SW 1271 (cell line): ENCODE measurements around the gene EFCAB8.
A peak's percentile ranks its signal among the peaks of the same experiment; 100 is the strongest.
"Not testable (repeated sequence)": the region's sequence is repeated elsewhere in the genome, so short reads cannot be mapped to it uniquely, and the experiment has no call there.

Experiments used
- DNase-seq, 2 experiments: peaks; one replicate each; lab custom pipeline; 2025; lab: John Stamatoyannopoulos, UW

The EFCAB8 gene

GRCh38 chr20:32909896-32910571, 51.3 kb downstream of the EFCAB8 start:
- DNase-seq, result no peak

- DNase-seq, result no peak
Observed at GRCh38 chr20:32911355-32911754, 52.6 kb downstream of the EFCAB8 start.

GRCh38 chr20:32912688-32913087, 54.0 kb downstream of the EFCAB8 start:
- DNase-seq, result no peak

GRCh38 chr20:32914031-32914430, 55.3 kb downstream of the EFCAB8 start:
- DNase-seq, result no peak

- no peak for DNase-seq
Observed at GRCh38 chr20:32917191-32917950, 58.6 kb downstream of the EFCAB8 start.

DNA sequence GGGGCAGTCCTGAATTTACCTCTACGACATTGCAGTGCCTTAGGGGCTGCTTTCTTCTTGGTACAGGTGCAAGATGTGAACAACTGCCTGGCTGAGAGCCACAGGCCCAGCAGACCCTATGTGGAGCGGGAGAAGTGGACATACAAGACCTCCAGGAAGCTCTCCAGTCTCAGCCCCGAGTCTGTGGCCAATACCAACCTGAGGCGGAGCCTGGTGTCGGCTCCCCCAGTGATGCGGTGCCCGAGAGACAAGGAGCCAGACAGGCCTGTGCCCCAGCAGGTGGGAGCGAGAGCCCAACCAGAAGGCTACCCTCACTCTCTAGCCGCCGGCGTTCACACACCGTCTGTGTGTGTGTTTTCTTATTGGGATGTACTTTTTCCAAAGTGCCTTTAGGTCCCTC, 59.6 kb downstream of the EFCAB8 start:
- no peak for DNase-seq

- no peak for DNase-seq
Observed at GRCh38 chr20:32918751-32919150, 60.0 kb downstream of the EFCAB8 start.

DNA sequence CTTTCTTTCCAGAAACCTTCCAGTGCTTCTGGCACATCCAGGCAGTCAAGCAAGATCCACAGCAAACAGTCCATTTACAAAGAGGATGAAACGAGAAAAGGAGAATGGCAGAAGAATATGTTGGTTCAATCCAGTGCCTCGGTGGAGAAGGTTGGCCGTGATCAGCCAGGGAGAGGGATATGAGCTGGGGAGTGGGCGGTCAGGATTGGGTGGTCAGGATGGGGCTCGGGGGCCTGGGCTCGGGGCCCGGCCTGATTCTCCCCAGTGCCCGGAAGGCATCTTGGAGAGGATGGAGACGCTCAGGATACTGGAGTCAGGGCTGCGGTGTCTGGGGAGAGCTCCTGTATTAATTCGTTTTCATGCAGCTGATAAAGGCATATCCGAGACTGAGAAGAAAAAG, 61.3 kb downstream of the EFCAB8 start:
- DNase-seq, result no peak

- DNase-seq, result no peak
Observed at GRCh38 chr20:32920530-32921298, 62.0 kb downstream of the EFCAB8 start.

DNA sequence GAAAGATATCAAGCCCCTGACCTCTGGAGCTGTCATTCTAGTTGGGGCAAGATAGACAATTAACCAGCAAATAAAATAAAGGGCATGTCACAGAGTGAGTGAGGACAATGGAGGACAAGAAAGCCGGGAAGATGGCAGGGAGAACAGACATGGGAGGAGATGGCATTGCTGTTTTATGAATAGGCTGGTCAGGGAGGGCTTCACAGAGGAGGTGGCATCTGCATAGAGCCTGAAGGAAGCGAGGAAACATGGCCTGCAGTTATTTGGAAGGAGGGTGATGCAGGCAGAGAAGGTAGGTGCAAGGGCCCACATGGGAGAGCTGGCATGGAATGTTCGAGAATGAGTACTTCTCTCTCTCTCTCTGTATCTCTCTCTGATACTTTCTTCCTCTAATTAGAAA, 63.7 kb downstream of the EFCAB8 start:
- no peak for DNase-seq

GRCh38 chr20:32924781-32925180, 66.1 kb downstream of the EFCAB8 start:
- no peak for DNase-seq

GRCh38 chr20:32925481-32926196, 66.9 kb downstream of the EFCAB8 start:
- DNase-seq, result no peak

GRCh38 chr20:32929162-32929561, 70.4 kb downstream of the EFCAB8 start:
- no peak for DNase-seq

DNA sequence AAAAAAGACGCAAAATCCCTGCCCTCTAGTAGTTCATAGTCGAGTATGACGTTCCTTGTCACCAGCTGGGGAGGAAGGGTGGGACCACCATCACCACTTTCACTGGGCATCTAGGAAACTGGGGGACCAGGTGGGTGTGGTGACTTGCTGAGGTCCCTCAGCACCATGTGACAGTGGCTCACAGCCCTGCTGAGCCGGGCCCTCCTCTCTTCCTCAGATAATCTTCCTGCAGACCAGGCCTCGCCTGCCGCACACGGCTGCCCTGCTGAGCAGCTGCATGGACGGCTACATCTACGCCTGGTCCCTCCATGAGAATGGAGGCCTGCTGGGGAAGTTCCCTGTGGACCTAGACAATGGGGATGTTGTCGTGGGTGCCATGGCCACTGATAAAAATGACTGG, 71.5 kb downstream of the EFCAB8 start:
- DNase-seq, result no peak

GRCh38 chr20:32930701-32931100, 72.0 kb downstream of the EFCAB8 start:
- DNase-seq, result no peak

DNA sequence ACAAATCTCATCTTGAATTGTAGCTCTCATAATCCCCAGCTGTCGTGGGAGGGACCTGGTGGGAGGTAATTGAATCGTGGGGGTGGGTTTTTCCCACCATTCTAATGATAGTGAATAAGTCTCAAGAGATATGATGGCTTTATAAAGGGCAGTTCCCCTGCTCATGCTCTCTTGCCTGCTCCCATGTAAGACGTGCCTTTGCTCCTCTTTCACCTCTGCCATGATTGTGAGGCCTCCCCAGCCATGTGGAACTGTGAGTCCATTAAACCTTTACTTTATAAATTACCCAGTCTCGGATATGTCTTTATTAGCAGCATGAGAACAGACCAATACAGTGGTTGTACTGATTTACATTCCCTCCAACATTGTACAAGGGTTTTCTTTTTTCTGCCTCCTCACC, 75.9 kb downstream of the EFCAB8 start:
- DNase-seq, result no peak

DNA sequence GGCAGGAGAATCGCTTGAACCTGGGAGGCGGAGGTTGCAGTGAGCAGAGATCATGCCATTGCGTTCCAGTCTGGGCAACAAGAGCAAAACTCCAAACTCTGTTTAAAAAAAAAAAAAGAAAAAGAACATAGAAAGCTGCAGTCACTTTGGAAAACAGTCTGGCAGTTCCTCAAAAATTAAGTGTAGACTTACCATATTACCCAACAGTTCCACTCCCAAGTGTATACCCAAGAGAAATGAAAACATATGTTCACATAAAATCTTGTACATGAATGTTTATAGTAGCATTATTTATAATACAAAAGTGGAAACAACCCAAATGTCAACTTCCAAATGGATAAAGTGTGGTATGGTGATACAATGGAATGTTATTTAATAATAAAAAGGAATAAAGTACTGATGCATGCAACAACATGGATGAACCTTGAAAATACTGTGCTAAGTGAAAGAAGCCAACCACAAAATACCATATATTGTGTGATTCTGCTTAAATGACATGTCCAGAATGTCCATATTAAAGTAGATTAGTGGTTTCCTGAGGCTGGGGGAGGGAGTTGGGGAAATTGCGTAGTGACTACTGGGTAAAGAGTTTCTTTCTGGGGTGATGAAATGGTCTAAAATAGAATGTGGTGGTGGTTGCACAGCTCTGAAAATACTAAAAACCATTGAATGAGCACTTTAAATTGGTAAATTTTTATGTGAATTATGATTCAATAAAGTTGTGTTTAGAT, 82.6 kb downstream of the EFCAB8 start:
- no peak for DNase-seq

GRCh38 chr20:32943490-32944052, 84.8 kb downstream of the EFCAB8 start:
- no peak for DNase-seq

DNA sequence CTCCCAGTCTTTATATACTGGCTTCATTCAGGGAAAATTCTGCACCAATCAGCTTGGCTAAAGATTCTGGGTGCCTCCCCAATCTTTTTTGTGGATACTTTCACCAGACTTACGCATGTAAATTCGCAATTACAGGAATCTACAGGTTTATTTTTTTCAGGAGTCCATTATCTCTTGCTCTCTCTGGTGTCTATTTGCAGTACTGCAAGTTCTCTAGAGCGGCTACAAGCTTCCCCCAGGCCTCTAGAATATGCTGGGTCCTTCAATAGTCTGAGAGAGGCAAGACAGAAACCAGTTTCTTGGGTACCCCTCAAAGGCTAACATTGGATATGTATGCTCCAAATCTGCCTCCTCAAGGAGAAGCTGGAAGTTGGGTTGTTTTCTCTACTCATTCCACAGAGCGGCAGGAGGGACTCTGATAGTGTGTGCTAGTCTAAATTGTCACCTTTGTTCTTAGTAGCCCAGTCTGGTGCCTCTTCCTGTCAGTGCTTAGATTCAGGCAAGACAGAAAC, 87.0 kb downstream of the EFCAB8 start:
- DNase-seq, result peak in 1 of 2 experiments; percentile 66

GRCh38 chr20:32946629-32947028, 87.9 kb downstream of the EFCAB8 start:
- no peak for DNase-seq

DNA sequence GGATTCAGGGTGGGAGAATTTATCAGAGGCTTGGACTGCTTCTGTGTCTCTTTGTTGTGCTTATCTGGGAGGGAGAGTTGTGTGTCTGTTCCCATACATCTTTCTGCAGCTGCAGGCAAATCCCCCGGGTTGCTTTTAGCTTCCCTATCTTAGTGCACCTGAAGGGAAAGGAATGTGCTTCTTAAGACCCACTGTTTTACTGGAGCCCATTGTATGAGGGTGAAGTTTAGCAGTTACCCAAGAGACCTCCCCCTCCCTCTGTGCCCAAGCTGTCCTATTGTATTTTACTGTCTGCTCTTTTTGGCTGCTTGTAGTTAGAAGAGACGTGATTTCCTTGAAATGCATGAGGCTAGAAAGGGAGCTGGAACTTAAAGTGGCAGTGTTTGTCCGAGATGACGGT, 91.8 kb downstream of the EFCAB8 start:
- not testable (repeated sequence) for DNase-seq
